ENCODE data around the gene ZNF35. TPM values are rescaled to one million over a fixed set of nuclear protein-coding genes. Genes with fewer than 3 reads are reported as not detected.
A peak's percentile ranks its signal among the peaks of the same experiment; 100 is the strongest.

ZNF35 gene
- total RNA-seq, 3 donors from 2014 or later: 4.9 to 8.0 (median 6.0) TPM

DNA sequence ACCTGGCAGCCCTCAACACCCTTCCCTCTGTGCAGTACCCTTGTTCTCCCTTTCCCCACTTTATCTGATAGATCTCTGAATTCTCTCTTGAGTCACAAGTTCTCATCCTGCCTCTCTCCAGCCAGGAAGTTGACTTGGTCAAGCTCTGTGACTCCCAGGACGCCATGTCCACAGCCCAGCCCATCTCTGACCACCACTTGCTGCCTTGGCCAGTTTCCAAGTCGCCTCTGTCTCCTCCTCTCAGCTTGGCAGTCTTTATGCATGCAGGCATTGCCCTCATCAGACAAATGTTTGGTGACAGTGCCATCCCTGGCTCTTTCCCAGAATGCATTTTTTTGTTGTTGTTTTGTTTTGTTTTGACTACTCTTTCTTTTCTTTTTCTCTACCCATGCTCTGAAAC is 25.7 kb downstream of the ZNF35 start:
- no peak for ATAC-seq
- Histone ChIP-seq H3K4me3 (no peak overlapping the region), H3K36me3 (ENCODE audit: low read depth) (no peaks in the 10 kb centered on the region), H3K9me3 (no peaks in the 10 kb centered on the region), H3K4me1 (ENCODE audit: low read depth) (no peaks in the 10 kb centered on the region)
- intact Hi-C loops (cut with DNase I, micrococcal nuclease): no loop called here
- DNase-seq: no peak
- TF ChIP-seq CTCF (IDR thresholded peaks at IDR 0.05): no peak

DNA sequence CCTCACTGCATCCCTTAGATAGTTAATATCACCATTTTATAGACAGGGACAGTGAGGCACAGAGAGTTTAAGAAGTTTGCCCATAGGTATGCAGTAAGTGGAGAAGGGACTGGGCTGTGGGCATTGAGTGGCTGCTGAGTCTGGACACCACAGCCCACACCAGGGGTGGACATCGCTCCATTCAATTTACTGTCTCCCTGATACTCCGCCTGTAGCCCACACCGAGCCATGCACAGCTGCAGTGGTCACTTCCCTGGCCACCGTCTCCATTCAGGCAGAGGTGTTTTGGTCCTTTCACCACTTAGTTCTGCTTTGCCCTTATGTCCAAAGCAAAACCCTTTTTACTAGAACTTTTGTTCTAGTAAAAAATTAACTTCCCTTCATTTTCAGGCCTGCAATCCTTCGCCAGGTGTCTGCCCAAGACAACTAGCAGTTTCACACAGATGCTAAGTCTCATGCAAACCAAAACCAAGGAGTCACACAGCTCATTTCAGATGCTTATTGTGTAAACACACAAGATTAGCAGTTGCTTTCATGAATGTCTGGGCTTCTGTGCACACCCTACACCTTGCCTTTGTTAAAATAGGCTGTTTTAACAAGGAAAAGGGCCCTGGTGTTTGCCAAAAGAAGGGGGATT is 30.1 kb downstream of the ZNF35 start:
- TF ChIP-seq CTCF (IDR thresholded peaks at IDR 0.05): no peak
- H3K9me3 ChIP-seq: peaks cover 24% of the 10 kb centered on the region
- intact Hi-C loops (cut with DNase I, micrococcal nuclease): no loop called here
- H3K4me3 ChIP-seq: no peak overlapping the region
- H3K4me1 ChIP-seq (ENCODE audit: low read depth): no peaks in the 10 kb centered on the region
- ATAC-seq (no peak), DNase-seq (no peak)
- H3K36me3 ChIP-seq (ENCODE audit: low read depth): no peaks in the 10 kb centered on the region

GRCh38 chr3:44680921-44681455 is 32.5 kb downstream of the ZNF35 start:
- H3K36me3 ChIP-seq (ENCODE audit: low read depth): no peaks in the 10 kb centered on the region
- intact Hi-C loops (cut with DNase I, micrococcal nuclease): no loop called here
- peaks cover 29% of the 10 kb centered on the region for H3K9me3 ChIP-seq
- ATAC-seq (no peak), DNase-seq (no peak)
- TF ChIP-seq CTCF (IDR thresholded peaks at IDR 0.05): no peak
- H3K4me1 ChIP-seq (ENCODE audit: low read depth): no peaks in the 10 kb centered on the region
- H3K4me3 ChIP-seq: no peak overlapping the region

DNA sequence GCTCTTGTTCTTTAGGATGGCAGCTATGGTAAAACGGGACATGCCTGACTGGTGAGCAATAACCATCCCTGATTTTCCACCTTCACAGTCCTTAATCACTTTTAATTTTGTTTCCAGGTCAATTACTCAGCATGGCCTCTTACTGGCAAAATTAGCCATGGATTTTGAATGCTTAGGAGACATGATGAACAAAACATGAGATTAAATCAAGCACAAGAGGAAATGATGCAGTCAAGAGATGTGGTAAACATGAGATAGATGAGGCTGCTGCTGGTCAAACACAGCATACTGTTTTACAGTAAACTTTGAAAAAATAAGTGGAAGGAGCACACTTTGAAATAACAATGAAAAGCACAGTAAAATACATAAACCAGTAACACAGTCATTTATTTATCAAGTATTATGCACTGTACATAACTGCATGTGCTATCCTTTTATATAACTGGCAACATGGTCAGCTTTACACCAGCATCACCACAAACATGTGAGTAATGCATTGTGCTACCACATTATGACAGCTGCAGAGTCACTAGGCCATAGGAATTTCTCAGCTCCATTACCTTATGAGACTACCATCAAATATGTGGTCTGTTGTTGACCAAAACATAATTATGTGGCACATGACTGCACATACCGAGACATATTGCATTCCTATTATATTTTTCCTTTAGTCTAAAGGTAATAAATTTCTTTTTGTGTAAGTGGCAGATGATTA is 33.8 kb downstream of the ZNF35 start:
- no peaks in the 10 kb centered on the region for H3K4me1 ChIP-seq (ENCODE audit: low read depth)
- no peak for ATAC-seq
- TF ChIP-seq CTCF (IDR thresholded peaks at IDR 0.05): no peak
- no peak for DNase-seq
- intact Hi-C loops (cut with DNase I, micrococcal nuclease): no loop called here
- H3K4me3 ChIP-seq: no peak overlapping the region
- H3K36me3 ChIP-seq (ENCODE audit: low read depth): no peaks in the 10 kb centered on the region
- peaks cover 29% of the 10 kb centered on the region for H3K9me3 ChIP-seq

- H3K36me3 ChIP-seq (ENCODE audit: low read depth): no peaks in the 10 kb centered on the region
- peak overlapping the region; percentile 31 for H3K4me3 ChIP-seq
- DNase-seq (peak; percentile 75 to 78 (median 78)), ATAC-seq (peak; percentile 90)
- intact Hi-C loops (cut with DNase I, micrococcal nuclease): no loop called here
- peaks cover 27% of the 10 kb centered on the region for H3K9me3 ChIP-seq
- TF ChIP-seq CTCF (IDR thresholded peaks at IDR 0.05): no peak
- no peaks in the 10 kb centered on the region for H3K4me1 ChIP-seq (ENCODE audit: low read depth)
These were observed 36.7 kb downstream of the ZNF35 start for GRCh38 chr3:44685128-44685800.
